ENCODE results near the gene VIPR2.

- TF ChIP-seq CTCF (conservative IDR thresholded peaks at IDR 0.05) (no peak), EZH2 (IDR thresholded peaks at IDR 0.05; ENCODE audit: low read depth) (no peak)
Observed at GRCh38 chr7:159152816-159153215, 8.1 kb upstream of the VIPR2 start.
